ENCODE results near the gene PRKAR1B.
"Not testable (repeated sequence)": the region's sequence is repeated elsewhere in the genome, so short reads cannot be mapped to it uniquely, and the experiment has no call there.

Gene PRKAR1B

GRCh38 chr7:756928-757560 lies 30.0 kb upstream of the PRKAR1B start:
- no peak for DNase-seq (ENCODE audit: low read depth)

- no peak for DNase-seq (ENCODE audit: low read depth)
Observed at GRCh38 chr7:756231-756927, 29.3 kb upstream of the PRKAR1B start.

- no peak for DNase-seq (ENCODE audit: low read depth)
Observed at GRCh38 chr7:755413-755805, 28.3 kb upstream of the PRKAR1B start.

GRCh38 chr7:754531-755412 lies 27.7 kb upstream of the PRKAR1B start:
- DNase-seq (ENCODE audit: low read depth), result no peak

GRCh38 chr7:753190-753589 lies 26.1 kb upstream of the PRKAR1B start:
- DNase-seq (ENCODE audit: low read depth), result no peak

GRCh38 chr7:752256-752655 lies 25.2 kb upstream of the PRKAR1B start:
- DNase-seq (ENCODE audit: low read depth), result not testable (repeated sequence)

GRCh38 chr7:751826-752225 lies 24.7 kb upstream of the PRKAR1B start:
- no peak for DNase-seq (ENCODE audit: low read depth)

GRCh38 chr7:750111-750905 lies 23.2 kb upstream of the PRKAR1B start:
- DNase-seq (ENCODE audit: low read depth), result no peak

GRCh38 chr7:749140-749551 lies 22.1 kb upstream of the PRKAR1B start:
- no peak for DNase-seq (ENCODE audit: low read depth)

GRCh38 chr7:748446-748845 lies 21.4 kb upstream of the PRKAR1B start:
- no peak for DNase-seq (ENCODE audit: low read depth)

- DNase-seq (ENCODE audit: low read depth), result no peak
Observed at GRCh38 chr7:747186-747585, 20.1 kb upstream of the PRKAR1B start.

GRCh38 chr7:746155-747061 lies 19.3 kb upstream of the PRKAR1B start:
- no peak for DNase-seq (ENCODE audit: low read depth)

- DNase-seq (ENCODE audit: low read depth), result no peak
Observed at GRCh38 chr7:745431-746154, 18.5 kb upstream of the PRKAR1B start.

- DNase-seq (ENCODE audit: low read depth), result no peak
Observed at GRCh38 chr7:744854-745430, 17.9 kb upstream of the PRKAR1B start.

GRCh38 chr7:744128-744520 lies 17.0 kb upstream of the PRKAR1B start:
- not testable (repeated sequence) for DNase-seq (ENCODE audit: low read depth)

- not testable (repeated sequence) for DNase-seq (ENCODE audit: low read depth)
Observed at GRCh38 chr7:743341-744127, 16.5 kb upstream of the PRKAR1B start.

- no peak for DNase-seq (ENCODE audit: low read depth)
Observed at GRCh38 chr7:742791-743190, 15.7 kb upstream of the PRKAR1B start.

- DNase-seq (ENCODE audit: low read depth), result no peak
Observed at GRCh38 chr7:741850-742249, 14.8 kb upstream of the PRKAR1B start.

GRCh38 chr7:741191-741671 lies 14.2 kb upstream of the PRKAR1B start:
- no peak for DNase-seq (ENCODE audit: low read depth)

Measured in activated T-helper 1 cell treated with Interleukin-2 at 50 U/mL for 16 hours (primary cell).